OCI-LY1 (cell line): ENCODE results near the gene PIK3R5.

ENCODE experiments used
- H2AFZ ChIP-seq: fragments of 200-600 bp; sonication (generic), shearing (Covaris generic); 2 replicates; pipeline ENCODE4 v1.6.0; 2014; ENCODE audit warnings: antibody characterized with exemption, mild to moderate bottlenecking, low read length
- H3F3A ChIP-seq: fragments of 200-600 bp; sonication (generic), shearing (Covaris generic); 2 replicates; pipeline ENCODE4 v1.6.0; 2014; ENCODE audit warnings: mild to moderate bottlenecking, antibody characterized with exemption, low read length, moderate library complexity; ENCODE audit not compliant: insufficient read depth
- H3K27ac ChIP-seq: fragments of 200-600 bp; sonication (generic); 2 replicates; pipeline ENCODE4 v1.5.1; 2014; ENCODE audit warnings: low read length, mixed run types, mild to moderate bottlenecking, low read depth; ENCODE audit not compliant: poor library complexity, severe bottlenecking
- H3K27me3 ChIP-seq: fragments of 200-600 bp; sonication (generic); 2 replicates; pipeline ENCODE4 v1.6.0; 2014; ENCODE audit warnings: antibody characterized with exemption, mild to moderate bottlenecking, low read length, moderate library complexity; ENCODE audit not compliant: insufficient read depth
- H3K36me3 ChIP-seq: fragments of 200-600 bp; sonication (generic); 2 replicates; pipeline ENCODE4 v1.6.1; 2014; ENCODE audit warnings: mild to moderate bottlenecking, antibody characterized with exemption, low read length, moderate library complexity, mixed read lengths; ENCODE audit not compliant: insufficient read depth
- H3K4me1 ChIP-seq: fragments of 200-600 bp; sonication (generic); 2 replicates; pipeline ENCODE4 v1.5.1; 2014; ENCODE audit warnings: mild to moderate bottlenecking, low read length, moderate library complexity; ENCODE audit not compliant: insufficient read depth, severe bottlenecking
- H3K4me2 ChIP-seq: fragments of 200-600 bp; sonication (generic), shearing (Covaris generic); 2 replicates; pipeline ENCODE4 v1.6.1; 2014; ENCODE audit warnings: low read length
- H3K4me3 ChIP-seq: fragments of 200-600 bp; sonication (generic); 2 replicates; pipeline ENCODE4 v1.5.1; 2014; ENCODE audit warnings: low read length, low read depth, mild to moderate bottlenecking, mixed read lengths; ENCODE audit not compliant: poor library complexity, severe bottlenecking
- H3K79me2 ChIP-seq: fragments of 200-600 bp; shearing (Covaris generic); 2 replicates; pipeline ENCODE4 v1.6.1; 2016; ENCODE audit warnings: mixed run types, low read length, mixed read lengths; ENCODE audit not compliant: insufficient read depth
- H3K9ac ChIP-seq: fragments of 200-600 bp; sonication (generic), shearing (Covaris generic); 2 replicates; pipeline ENCODE4 v1.6.1; 2014; ENCODE audit warnings: mild to moderate bottlenecking, low read length, mixed read lengths
- H3K9me2 ChIP-seq: fragments of 200-600 bp; sonication (generic), shearing (Covaris generic); 2 replicates; pipeline ENCODE4 v1.6.1; 2014; ENCODE audit warnings: low read depth, mild to moderate bottlenecking, low read length, mixed read lengths
- H3K9me3 ChIP-seq: fragments of 200-600 bp; shearing (Covaris generic); 2 replicates; pipeline ENCODE4 v1.6.1; 2014; ENCODE audit warnings: low read length, mixed read lengths
- H4K20me1 ChIP-seq: fragments of 200-600 bp; sonication (generic), shearing (Covaris generic); 2 replicates; pipeline ENCODE4 v1.6.0; 2016; ENCODE audit warnings: mild to moderate bottlenecking, low read length; ENCODE audit not compliant: insufficient read depth
- EZH2 ChIP-seq: fragments of 200-600 bp; sonication (generic), shearing (Covaris generic); IDR thresholded peaks from 2 replicates; pipeline ENCODE4 v1.8.0; 2017; ENCODE audit warnings: borderline replicate concordance, mixed run types, mild to moderate bottlenecking, antibody characterized with exemption, low read length, moderate library complexity, mixed read lengths
- TF ChIP-seq, protein P1 (sequence below): fragments of 200-600 bp; sonication (generic), shearing (Covaris generic); IDR thresholded peaks from 2 replicates; pipeline ENCODE4 v1.5.1; 2017; ENCODE audit warnings: mild to moderate bottlenecking, antibody characterized with exemption, low read length, moderate library complexity, mixed read lengths

Gene PIK3R5

GRCh38 chr17:8835631-8836364 lies 129.7 kb downstream of the PIK3R5 start:
- Histone ChIP-seq H2AFZ (no peak overlapping the region), H3K27ac (no peak overlapping the region), H3K9me3 (no peaks in the 10 kb centered on the region), H3K4me3 (no peak overlapping the region), H3F3A (no peaks in the 10 kb centered on the region), H3K36me3 (no peaks in the 10 kb centered on the region), H3K4me1 (no peaks in the 10 kb centered on the region), H4K20me1 (no peaks in the 10 kb centered on the region), H3K79me2 (no peaks in the 10 kb centered on the region), H3K27me3 (peaks cover 5% of the 10 kb centered on the region; the same call in 1 of the 2 replicates), H3K9ac (no peak overlapping the region), H3K9me2 (no peaks in the 10 kb centered on the region), H3K4me2 (no peak overlapping the region)
- TF ChIP-seq, protein P1, sequence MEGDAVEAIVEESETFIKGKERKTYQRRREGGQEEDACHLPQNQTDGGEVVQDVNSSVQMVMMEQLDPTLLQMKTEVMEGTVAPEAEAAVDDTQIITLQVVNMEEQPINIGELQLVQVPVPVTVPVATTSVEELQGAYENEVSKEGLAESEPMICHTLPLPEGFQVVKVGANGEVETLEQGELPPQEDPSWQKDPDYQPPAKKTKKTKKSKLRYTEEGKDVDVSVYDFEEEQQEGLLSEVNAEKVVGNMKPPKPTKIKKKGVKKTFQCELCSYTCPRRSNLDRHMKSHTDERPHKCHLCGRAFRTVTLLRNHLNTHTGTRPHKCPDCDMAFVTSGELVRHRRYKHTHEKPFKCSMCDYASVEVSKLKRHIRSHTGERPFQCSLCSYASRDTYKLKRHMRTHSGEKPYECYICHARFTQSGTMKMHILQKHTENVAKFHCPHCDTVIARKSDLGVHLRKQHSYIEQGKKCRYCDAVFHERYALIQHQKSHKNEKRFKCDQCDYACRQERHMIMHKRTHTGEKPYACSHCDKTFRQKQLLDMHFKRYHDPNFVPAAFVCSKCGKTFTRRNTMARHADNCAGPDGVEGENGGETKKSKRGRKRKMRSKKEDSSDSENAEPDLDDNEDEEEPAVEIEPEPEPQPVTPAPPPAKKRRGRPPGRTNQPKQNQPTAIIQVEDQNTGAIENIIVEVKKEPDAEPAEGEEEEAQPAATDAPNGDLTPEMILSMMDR, result no peak
- TF ChIP-seq EZH2, result no peak

DNA sequence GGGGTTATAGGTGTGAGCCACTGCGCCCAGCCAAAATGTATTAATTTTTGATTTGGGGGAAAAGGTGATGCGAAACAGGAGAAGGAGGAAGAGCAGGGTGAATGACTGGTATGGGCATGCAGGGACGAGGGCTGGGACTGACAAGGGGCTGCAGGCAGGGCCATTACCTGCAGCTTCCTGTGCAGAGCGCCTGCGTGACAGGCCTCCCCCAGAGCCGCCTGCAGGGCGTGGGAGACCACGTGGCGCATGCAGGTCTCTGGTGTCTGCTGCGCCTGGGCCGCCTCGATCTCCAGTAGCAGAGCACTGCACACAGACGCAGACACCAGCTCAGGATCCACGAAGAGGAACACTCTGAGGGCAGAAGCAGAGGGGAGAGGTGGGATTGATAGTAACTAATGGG lies 130.4 kb downstream of the PIK3R5 start:
- Histone ChIP-seq H3K79me2 (no peaks in the 10 kb centered on the region), H3K9ac (no peak overlapping the region), H3K36me3 (no peaks in the 10 kb centered on the region), H3K27ac (no peak overlapping the region), H2AFZ (no peak overlapping the region), H3K4me2 (no peak overlapping the region), H3K9me3 (no peaks in the 10 kb centered on the region), H3K4me1 (no peaks in the 10 kb centered on the region), H4K20me1 (no peaks in the 10 kb centered on the region), H3F3A (no peaks in the 10 kb centered on the region), H3K9me2 (no peaks in the 10 kb centered on the region), H3K4me3 (no peak overlapping the region), H3K27me3 (peaks cover 5% of the 10 kb centered on the region; the same call in 1 of the 2 replicates)
- TF ChIP-seq EZH2, result no peak
- TF ChIP-seq, protein P1, result no peak

GRCh38 chr17:8832711-8833352 lies 132.7 kb downstream of the PIK3R5 start:
- no peaks in the 10 kb centered on the region for H3K4me1 ChIP-seq

More at GRCh38 chr17:8832711-8833352, 132.7 kb downstream of the PIK3R5 start:
- no peaks in the 10 kb centered on the region for H4K20me1 ChIP-seq
- H3K27ac ChIP-seq, result no peak overlapping the region
- no peak overlapping the region for H3K4me2 ChIP-seq
- H3K36me3 ChIP-seq, result no peaks in the 10 kb centered on the region
- H3F3A ChIP-seq, result no peaks in the 10 kb centered on the region
- H3K4me3 ChIP-seq, result no peak overlapping the region
- no peaks in the 10 kb centered on the region for H3K27me3 ChIP-seq
- H2AFZ ChIP-seq, result no peak overlapping the region
- H3K79me2 ChIP-seq, result no peaks in the 10 kb centered on the region
- TF ChIP-seq, protein P1, result peak; percentile 50
- no peak for TF ChIP-seq EZH2
- no peak overlapping the region for H3K9ac ChIP-seq
- no peaks in the 10 kb centered on the region for H3K9me2 ChIP-seq
- no peaks in the 10 kb centered on the region for H3K9me3 ChIP-seq
